ENCODE measurements around the gene BANF1.
"Not testable (repeated sequence)": the region's sequence is repeated elsewhere in the genome, so short reads cannot be mapped to it uniquely, and the experiment has no call there.

BANF1 gene

DNA sequence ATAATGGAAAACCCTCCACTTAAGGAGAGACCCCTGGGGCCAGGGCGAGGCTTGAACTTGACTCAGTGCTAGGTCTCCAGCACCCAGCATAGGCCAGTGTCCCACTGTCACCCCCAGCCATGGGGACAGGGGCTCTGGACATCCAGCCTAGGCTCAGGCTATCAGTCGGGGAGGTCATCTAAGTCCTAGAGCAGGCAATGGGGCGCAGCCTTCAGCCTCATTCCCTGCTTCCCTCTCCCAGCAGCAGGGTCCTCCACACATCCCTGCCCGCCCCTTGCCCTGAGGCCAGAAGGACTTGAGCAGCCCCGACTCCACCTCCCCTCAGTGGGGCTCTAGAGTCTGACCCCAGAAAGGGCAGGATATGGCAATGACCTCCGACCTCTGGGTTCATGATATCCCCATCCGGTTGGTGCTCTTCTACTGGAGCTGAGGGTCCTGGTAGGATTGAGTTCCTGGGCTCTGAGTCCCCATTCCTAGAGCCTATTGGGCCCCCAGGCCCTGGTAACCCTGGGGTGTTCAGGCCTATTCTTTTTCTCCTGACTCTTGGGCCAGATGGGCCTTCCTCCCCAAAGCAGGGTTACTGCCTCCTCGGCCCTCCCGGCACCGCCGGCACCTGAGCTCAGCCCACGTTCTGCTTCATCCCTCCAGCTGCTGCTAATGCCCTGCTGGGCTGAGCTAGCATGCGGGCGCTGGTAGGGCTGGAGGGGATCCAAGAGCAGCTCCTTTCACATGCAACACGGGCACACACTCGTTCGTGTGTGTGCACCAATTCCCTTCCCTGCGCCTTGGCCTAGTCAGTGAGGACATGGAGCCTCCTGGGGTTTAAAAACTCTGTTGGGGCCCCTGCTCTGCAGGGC, 13.9 kb downstream of the BANF1 start:
- H3K4me3 ChIP-seq (replicated peaks in 1 of 2; ENCODE audit: low read depth in 2 of 2, low read length in 2 of 2), result no peak overlapping the region
- TF ChIP-seq, protein P1, sequence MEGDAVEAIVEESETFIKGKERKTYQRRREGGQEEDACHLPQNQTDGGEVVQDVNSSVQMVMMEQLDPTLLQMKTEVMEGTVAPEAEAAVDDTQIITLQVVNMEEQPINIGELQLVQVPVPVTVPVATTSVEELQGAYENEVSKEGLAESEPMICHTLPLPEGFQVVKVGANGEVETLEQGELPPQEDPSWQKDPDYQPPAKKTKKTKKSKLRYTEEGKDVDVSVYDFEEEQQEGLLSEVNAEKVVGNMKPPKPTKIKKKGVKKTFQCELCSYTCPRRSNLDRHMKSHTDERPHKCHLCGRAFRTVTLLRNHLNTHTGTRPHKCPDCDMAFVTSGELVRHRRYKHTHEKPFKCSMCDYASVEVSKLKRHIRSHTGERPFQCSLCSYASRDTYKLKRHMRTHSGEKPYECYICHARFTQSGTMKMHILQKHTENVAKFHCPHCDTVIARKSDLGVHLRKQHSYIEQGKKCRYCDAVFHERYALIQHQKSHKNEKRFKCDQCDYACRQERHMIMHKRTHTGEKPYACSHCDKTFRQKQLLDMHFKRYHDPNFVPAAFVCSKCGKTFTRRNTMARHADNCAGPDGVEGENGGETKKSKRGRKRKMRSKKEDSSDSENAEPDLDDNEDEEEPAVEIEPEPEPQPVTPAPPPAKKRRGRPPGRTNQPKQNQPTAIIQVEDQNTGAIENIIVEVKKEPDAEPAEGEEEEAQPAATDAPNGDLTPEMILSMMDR (IDR thresholded peaks at IDR 0.05; ENCODE audit: low read depth, low read length), result no peak
- no peak for DNase-seq (ENCODE audit: low read depth in 2 of 2)

DNA sequence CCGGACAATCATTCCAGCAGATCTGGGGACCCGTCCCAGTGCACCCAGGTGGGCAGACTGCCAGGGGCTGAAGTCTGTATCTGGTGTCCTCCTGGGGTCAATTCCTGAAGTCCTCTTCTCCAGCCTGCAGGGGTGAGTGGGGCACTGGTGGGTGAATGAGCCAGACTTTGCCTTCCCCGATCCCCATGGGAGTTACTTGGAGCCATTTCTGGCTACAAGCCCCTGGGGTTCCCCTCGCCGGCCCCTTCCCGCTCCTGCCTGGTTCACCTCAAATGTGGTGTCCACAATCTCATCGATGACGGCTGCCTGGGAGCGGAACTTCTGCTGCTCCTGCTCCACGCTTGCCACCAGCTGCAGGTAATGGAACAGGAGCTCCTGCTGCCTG, 14.5 kb downstream of the BANF1 start:
- H3K4me3 ChIP-seq (replicated peaks in 1 of 2; ENCODE audit: low read depth in 2 of 2, low read length in 2 of 2), result no peak overlapping the region
- TF ChIP-seq, protein P1 (IDR thresholded peaks at IDR 0.05; ENCODE audit: low read depth, low read length), result no peak
- no peak for DNase-seq (ENCODE audit: low read depth in 2 of 2)

DNA sequence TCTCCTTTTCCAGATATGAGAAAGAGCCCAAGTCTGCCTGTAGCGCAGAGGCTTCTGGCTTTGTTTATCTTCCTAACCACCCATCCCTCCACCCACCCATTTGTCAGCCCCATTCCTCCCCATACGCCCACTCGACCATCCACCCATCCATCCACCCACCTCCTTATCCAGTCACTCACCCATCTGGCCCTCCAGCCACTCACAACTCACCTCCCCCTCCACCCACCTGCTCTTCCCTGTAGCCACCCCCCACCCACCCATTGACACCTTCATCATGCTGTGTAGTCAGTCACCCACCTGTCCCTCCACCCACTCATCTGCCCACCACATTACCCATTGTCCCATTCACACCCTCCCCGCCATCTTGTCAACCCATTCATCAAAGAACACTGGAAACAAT, 15.0 kb downstream of the BANF1 start:
- TF ChIP-seq, protein P1 (IDR thresholded peaks at IDR 0.05; ENCODE audit: low read depth, low read length), result no peak
- no peak overlapping the region for H3K4me3 ChIP-seq (replicated peaks in 1 of 2; ENCODE audit: low read depth in 2 of 2, low read length in 2 of 2)
- DNase-seq (ENCODE audit: low read depth in 2 of 2), result no peak

DNA sequence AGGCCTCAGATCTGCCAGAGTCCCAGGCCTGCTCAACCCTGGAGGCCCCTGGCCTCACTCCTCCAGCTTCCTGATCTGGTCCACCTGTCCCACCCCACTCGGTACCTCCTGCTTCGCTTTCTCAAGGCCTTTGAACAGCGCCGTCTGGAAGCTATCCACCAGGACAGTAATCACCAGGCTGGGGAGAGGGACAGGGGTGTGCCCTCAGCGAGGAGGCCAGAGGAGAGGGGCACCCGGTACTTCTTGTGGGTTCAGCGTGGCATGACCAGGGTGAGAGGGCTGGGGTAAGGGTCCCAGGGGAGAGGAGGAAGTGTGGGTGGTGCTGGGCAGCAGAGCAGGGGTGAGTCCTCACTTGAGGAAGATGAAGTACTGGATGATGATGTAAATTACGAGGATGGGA, 17.9 kb downstream of the BANF1 start:
- no peak for DNase-seq (ENCODE audit: low read depth in 2 of 2)
- H3K4me3 ChIP-seq (replicated peaks in 1 of 2; ENCODE audit: low read depth in 2 of 2, low read length in 2 of 2), result no peak overlapping the region
- TF ChIP-seq, protein P1 (IDR thresholded peaks at IDR 0.05; ENCODE audit: low read depth, low read length), result no peak

DNA sequence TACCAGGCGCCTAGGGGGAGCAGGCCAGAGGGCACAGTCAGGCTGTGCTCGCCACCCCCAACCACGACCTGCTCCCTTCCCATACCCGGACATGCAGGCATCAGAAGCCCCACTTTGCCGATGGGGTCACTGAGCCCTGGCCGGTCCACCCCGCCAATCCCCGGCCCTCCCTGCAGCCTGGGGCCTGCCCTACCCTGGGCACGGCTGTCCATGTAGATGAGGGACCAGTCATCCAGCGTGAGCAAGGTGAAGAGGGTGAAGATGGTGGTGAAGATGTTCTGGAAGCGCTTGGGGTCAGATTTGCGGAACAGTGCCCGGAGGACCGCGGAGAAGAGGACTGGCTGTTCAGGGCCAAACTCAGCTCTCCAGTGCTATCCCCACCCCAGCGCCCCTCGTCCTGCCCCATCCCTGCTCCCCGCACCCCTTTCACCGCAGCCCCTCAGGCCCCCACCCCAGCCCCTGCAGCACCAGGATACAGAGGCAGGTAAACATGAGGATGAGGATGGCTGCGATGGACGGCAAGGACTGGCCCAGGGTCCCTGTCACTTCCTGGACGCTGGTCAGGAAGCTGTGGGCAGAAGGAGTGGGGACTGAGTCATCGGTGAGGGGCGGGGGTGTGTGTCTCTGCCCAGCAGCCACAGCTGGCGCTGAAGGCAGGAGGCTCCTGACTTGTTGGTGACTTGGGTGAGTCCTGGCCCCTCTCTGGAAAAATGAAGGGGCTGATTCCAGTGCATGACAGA, 18.5 kb downstream of the BANF1 start:
- TF ChIP-seq, protein P1 (IDR thresholded peaks at IDR 0.05; ENCODE audit: low read depth, low read length), result no peak
- H3K4me3 ChIP-seq (replicated peaks in 1 of 2; ENCODE audit: low read depth in 2 of 2, low read length in 2 of 2), result no peak overlapping the region
- DNase-seq (ENCODE audit: low read depth in 2 of 2), result peak; percentile 69 to 74

DNA sequence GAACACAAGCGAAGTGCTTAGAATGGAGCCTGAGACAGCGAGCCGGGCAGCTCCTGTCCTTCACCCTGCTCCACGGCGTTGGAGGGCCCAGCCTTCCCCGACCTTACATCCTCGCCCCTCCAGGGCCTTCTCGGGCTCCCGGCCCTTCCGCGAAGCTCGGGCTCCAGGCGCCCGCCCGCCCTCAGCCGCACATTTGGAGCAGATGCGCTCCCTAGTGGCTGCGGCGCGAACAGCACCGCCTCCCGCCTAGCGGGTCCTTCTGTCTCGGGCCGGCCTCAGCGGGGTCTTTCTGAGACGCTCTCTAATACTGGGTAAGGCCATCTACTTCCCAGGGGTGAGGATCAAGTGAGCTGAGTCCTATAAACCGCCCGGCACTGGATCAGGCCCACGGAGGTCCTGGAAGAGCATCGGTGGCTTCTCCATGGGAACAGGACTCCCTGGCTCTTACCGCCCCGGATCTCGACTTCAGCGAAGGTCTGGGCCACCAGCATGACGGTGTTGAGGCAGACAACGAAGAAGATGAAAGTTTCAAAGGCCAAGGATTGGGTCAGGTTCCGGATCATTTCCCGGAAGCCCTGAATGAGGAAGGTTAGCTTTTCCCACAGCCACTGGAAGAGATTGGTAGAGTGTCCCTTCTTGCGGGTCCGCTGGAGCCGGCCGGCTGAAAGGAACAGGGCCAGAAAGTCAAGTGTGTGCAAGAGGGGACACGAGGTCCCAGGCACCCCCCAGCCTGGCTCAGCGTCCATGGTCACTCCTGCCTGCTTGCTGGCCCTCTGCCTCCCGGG, 20.3 kb downstream of the BANF1 start:
- DNase-seq (ENCODE audit: low read depth in 2 of 2), result peak; percentile 68 to 69
- H3K4me3 ChIP-seq (replicated peaks in 1 of 2; ENCODE audit: low read depth in 2 of 2, low read length in 2 of 2), result peak overlapping the region in 1 of 2 donors; percentile 7
- TF ChIP-seq, protein P1 (IDR thresholded peaks at IDR 0.05; ENCODE audit: low read depth, low read length), result peak; percentile 95

DNA sequence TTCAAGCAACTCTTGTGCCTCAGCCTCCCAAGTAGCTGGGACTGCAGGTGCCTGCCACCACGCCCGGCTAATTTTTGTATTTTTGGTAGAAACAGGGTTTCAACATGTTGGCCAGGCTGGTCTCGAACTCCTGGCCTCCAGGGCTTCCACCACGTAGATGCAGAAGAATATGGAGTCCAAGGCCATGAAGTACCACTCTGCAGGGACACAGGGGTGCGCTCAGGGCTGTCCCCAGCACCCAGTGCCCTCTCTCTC, 20.8 kb downstream of the BANF1 start:
- DNase-seq (ENCODE audit: low read depth in 2 of 2); H3K4me3 ChIP-seq (replicated peaks in 1 of 2; ENCODE audit: low read depth in 2 of 2, low read length in 2 of 2): not testable (repeated sequence)

Data from cardiac fibroblast (primary cell).